ELR (cell line): ENCODE measurements around the gene NEDD4.
"Not testable (repeated sequence)": the region's sequence is repeated elsewhere in the genome, so short reads cannot be mapped to it uniquely, and the experiment has no call there.

ENCODE experiments used
- DNase-seq: peaks from one replicate; pipeline ENCODE4 v3.0.0-alpha.2; 2015; ENCODE audit warnings: low read depth

NEDD4 gene

GRCh38 chr15:55993111-55993803 is at the start of gene NEDD4:
Gene NEDD4, minus strand, starts transcription at chr15:55993612. Its CDS starts 57 bp downstream, at chr15:55993555.
- DNase-seq = peak; percentile 91

GRCh38 chr15:56042498-56042897 is 49.1 kb upstream of the NEDD4 start:
- peak; percentile 13 for DNase-seq

GRCh38 chr15:56042031-56042430 is 48.6 kb upstream of the NEDD4 start:
- DNase-seq = peak; percentile 12

GRCh38 chr15:56040081-56041035 is 46.9 kb upstream of the NEDD4 start:
- DNase-seq = peak; percentile 98

- DNase-seq = no peak
These were observed 45.3 kb upstream of the NEDD4 start for GRCh38 chr15:56038707-56039106.

GRCh38 chr15:56038015-56038414 is 44.6 kb upstream of the NEDD4 start:
- DNase-seq = peak; percentile 68

- no peak for DNase-seq
These were observed 43.2 kb upstream of the NEDD4 start for GRCh38 chr15:56036546-56037067.

GRCh38 chr15:56035166-56035565 is 41.8 kb upstream of the NEDD4 start:
- no peak for DNase-seq

- DNase-seq = no peak
These were observed 41.1 kb upstream of the NEDD4 start for GRCh38 chr15:56034514-56034913.

GRCh38 chr15:56032373-56032772 is 39.0 kb upstream of the NEDD4 start:
- no peak for DNase-seq

- no peak for DNase-seq
These were observed 38.4 kb upstream of the NEDD4 start for GRCh38 chr15:56031836-56032235.

- DNase-seq = no peak
These were observed 38.0 kb upstream of the NEDD4 start for GRCh38 chr15:56031402-56031801.

- DNase-seq = no peak
These were observed 35.0 kb upstream of the NEDD4 start for GRCh38 chr15:56028430-56028829.

- not testable (repeated sequence) for DNase-seq
These were observed 29.7 kb upstream of the NEDD4 start for GRCh38 chr15:56023160-56023559.

- DNase-seq = no peak
These were observed 26.5 kb upstream of the NEDD4 start for GRCh38 chr15:56019819-56020486.

GRCh38 chr15:56019060-56019793 is 25.8 kb upstream of the NEDD4 start:
- peak; percentile 44 for DNase-seq

- DNase-seq = no peak
These were observed 24.5 kb upstream of the NEDD4 start for GRCh38 chr15:56017920-56018319.

- DNase-seq = no peak
These were observed 24.1 kb upstream of the NEDD4 start for GRCh38 chr15:56017511-56017910.

GRCh38 chr15:56016281-56016680 is 22.9 kb upstream of the NEDD4 start:
- no peak for DNase-seq

- no peak for DNase-seq
These were observed 21.3 kb upstream of the NEDD4 start for GRCh38 chr15:56014677-56015076.

GRCh38 chr15:56007053-56007452 is 13.6 kb upstream of the NEDD4 start:
- DNase-seq = not testable (repeated sequence)

GRCh38 chr15:56006371-56006770 is 13.0 kb upstream of the NEDD4 start:
- DNase-seq = not testable (repeated sequence)
